ENCODE results near the gene CLCN7. TPM values are rescaled to one million over a fixed set of nuclear protein-coding genes. Genes with fewer than 3 reads are reported as not detected.

CLCN7 gene
- total RNA-seq, 1 experiment from 2014 or later, result 48.2 TPM

GRCh38 chr16:1498899-1499676, 24.3 kb upstream of the CLCN7 start:
- Histone ChIP-seq H3K9ac (ENCODE audit: low read length) (no peak overlapping the region), H3K27ac (ENCODE audit: low read length) (no peak overlapping the region), H3K9me2 (replicated peaks; ENCODE audit: low read length) (no peaks in the 10 kb centered on the region), H3K9me3 (ENCODE audit: low read length) (no peaks in the 10 kb centered on the region), H3K27me3 (ENCODE audit: low read length) (no peaks in the 10 kb centered on the region), H3K79me2 (ENCODE audit: low read length) (peaks cover 23% of the 10 kb centered on the region), H3K4me2 (ENCODE audit: low read length) (no peak overlapping the region), H3F3A (ENCODE audit: low read length, unreplicated experiment) (no peaks in the 10 kb centered on the region), H3K4me3 (ENCODE audit: low read length) (no peak overlapping the region), H3K36me3 (ENCODE audit: low read depth, low read length) (0 out of 2 replicates have a peak, but pooled peaks cover 3% of the 10 kb centered on the region), H3K4me1 (ENCODE audit: insufficient read depth, low read length) (peaks cover 6% of the 10 kb centered on the region; the same call in 1 of the 2 replicates), H2AFZ (ENCODE audit: low read length) (no peak overlapping the region), H4K20me1 (ENCODE audit: low read length) (peaks cover 5% of the 10 kb centered on the region; the same call in 1 of the 2 replicates)
- ATAC-seq (no peak), DNase-seq (no peak)
- no TSS peak for BruUV-seq (replicated peaks)
- intact Hi-C loops (cut with micrococcal nuclease), result no loop called here
- TF ChIP-seq CTCF (conservative IDR thresholded peaks at IDR 0.05; ENCODE audit: low read depth, low read length), result no peak
- no peak for TF ChIP-seq EZH2phosphoT487 (IDR thresholded peaks at IDR 0.05; ENCODE audit: borderline replicate concordance, low read length)
- no peak for TF ChIP-seq EZH2 (IDR thresholded peaks at IDR 0.05; ENCODE audit: low read length, unreplicated experiment)
- ChIA-PET POLR2A (ENCODE audit: unreplicated experiment) (no interaction called here), CTCF (no interaction called here)

- no peak for DNase-seq
- intact Hi-C loops (cut with micrococcal nuclease), result no loop called here
- Histone ChIP-seq H3K36me3 (ENCODE audit: low read depth, low read length) (0 out of 2 replicates have a peak, but pooled peaks cover 3% of the 10 kb centered on the region), H3K4me3 (ENCODE audit: low read length) (no peak overlapping the region), H3K27me3 (ENCODE audit: low read length) (no peaks in the 10 kb centered on the region), H3K9ac (ENCODE audit: low read length) (no peak overlapping the region), H3K9me2 (replicated peaks; ENCODE audit: low read length) (no peaks in the 10 kb centered on the region), H3K27ac (ENCODE audit: low read length) (no peak overlapping the region), H3K4me1 (ENCODE audit: insufficient read depth, low read length) (peaks cover 13% of the 10 kb centered on the region), H4K20me1 (ENCODE audit: low read length) (peaks cover 5% of the 10 kb centered on the region; the same call in 1 of the 2 replicates), H3K9me3 (ENCODE audit: low read length) (no peaks in the 10 kb centered on the region), H3K79me2 (ENCODE audit: low read length) (peaks cover 31% of the 10 kb centered on the region), H3F3A (ENCODE audit: low read length, unreplicated experiment) (no peaks in the 10 kb centered on the region), H3K4me2 (ENCODE audit: low read length) (no peak overlapping the region), H2AFZ (ENCODE audit: low read length) (no peak overlapping the region)
- no TSS peak for BruUV-seq (replicated peaks)
- POLR2A ChIA-PET (ENCODE audit: unreplicated experiment), result no interaction called here
- ATAC-seq, result no peak
- no peak for TF ChIP-seq EZH2 (IDR thresholded peaks at IDR 0.05; ENCODE audit: low read length, unreplicated experiment)
- TF ChIP-seq EZH2phosphoT487 (IDR thresholded peaks at IDR 0.05; ENCODE audit: borderline replicate concordance, low read length), result no peak
- TF ChIP-seq CTCF (conservative IDR thresholded peaks at IDR 0.05; ENCODE audit: low read depth, low read length), result no peak
- CTCF ChIA-PET, result no interaction called here
These were observed 22.3 kb upstream of the CLCN7 start for GRCh38 chr16:1497014-1497598.

- H3F3A ChIP-seq (ENCODE audit: low read length, unreplicated experiment), result no peaks in the 10 kb centered on the region
- H3K4me3 ChIP-seq (ENCODE audit: low read length), result no peak overlapping the region
- no peaks in the 10 kb centered on the region for H3K27me3 ChIP-seq (ENCODE audit: low read length)
- ATAC-seq (no peak), DNase-seq (no peak)
- BruUV-seq (replicated peaks), result no TSS peak
- peaks cover 31% of the 10 kb centered on the region for H3K79me2 ChIP-seq (ENCODE audit: low read length)
- TF ChIP-seq EZH2phosphoT487 (IDR thresholded peaks at IDR 0.05; ENCODE audit: borderline replicate concordance, low read length), result no peak
- TF ChIP-seq CTCF (conservative IDR thresholded peaks at IDR 0.05; ENCODE audit: low read depth, low read length), result no peak
- no peak for TF ChIP-seq EZH2 (IDR thresholded peaks at IDR 0.05; ENCODE audit: low read length, unreplicated experiment)
- no peaks in the 10 kb centered on the region for H3K9me3 ChIP-seq (ENCODE audit: low read length)
- CTCF ChIA-PET, result no interaction called here
- H4K20me1 ChIP-seq (ENCODE audit: low read length), result peaks cover 5% of the 10 kb centered on the region; the same call in 1 of the 2 replicates
- H3K9ac ChIP-seq (ENCODE audit: low read length), result no peak overlapping the region
- intact Hi-C loops (cut with micrococcal nuclease), result no loop called here
- no peak overlapping the region for H3K27ac ChIP-seq (ENCODE audit: low read length)
- 0 out of 2 replicates have a peak, but pooled peaks cover 3% of the 10 kb centered on the region for H3K36me3 ChIP-seq (ENCODE audit: low read depth, low read length)
- H2AFZ ChIP-seq (ENCODE audit: low read length), result no peak overlapping the region
- no peaks in the 10 kb centered on the region for H3K9me2 ChIP-seq (replicated peaks; ENCODE audit: low read length)
- no peak overlapping the region for H3K4me2 ChIP-seq (ENCODE audit: low read length)
- POLR2A ChIA-PET (ENCODE audit: unreplicated experiment), result no interaction called here
- peaks cover 13% of the 10 kb centered on the region for H3K4me1 ChIP-seq (ENCODE audit: insufficient read depth, low read length)
These were observed 21.6 kb upstream of the CLCN7 start for GRCh38 chr16:1496464-1496863.

Measured in PC-3 (cell line).